Activated T-cell treated with anti-CD3 and anti-CD28 coated beads for 48 hours (primary cell): ENCODE results near the gene ZNF853.
"Not testable (repeated sequence)": the region's sequence is repeated elsewhere in the genome, so short reads cannot be mapped to it uniquely, and the experiment has no call there.

Experiments
- DNase-seq: peaks from one replicate; pipeline ENCODE4 v3.0.0-alpha.2; 2020; ENCODE audit warnings: low read depth

Gene ZNF853

GRCh38 chr7:6652446-6653011, 37.1 kb downstream of the ZNF853 start:
- DNase-seq, result no peak

DNA sequence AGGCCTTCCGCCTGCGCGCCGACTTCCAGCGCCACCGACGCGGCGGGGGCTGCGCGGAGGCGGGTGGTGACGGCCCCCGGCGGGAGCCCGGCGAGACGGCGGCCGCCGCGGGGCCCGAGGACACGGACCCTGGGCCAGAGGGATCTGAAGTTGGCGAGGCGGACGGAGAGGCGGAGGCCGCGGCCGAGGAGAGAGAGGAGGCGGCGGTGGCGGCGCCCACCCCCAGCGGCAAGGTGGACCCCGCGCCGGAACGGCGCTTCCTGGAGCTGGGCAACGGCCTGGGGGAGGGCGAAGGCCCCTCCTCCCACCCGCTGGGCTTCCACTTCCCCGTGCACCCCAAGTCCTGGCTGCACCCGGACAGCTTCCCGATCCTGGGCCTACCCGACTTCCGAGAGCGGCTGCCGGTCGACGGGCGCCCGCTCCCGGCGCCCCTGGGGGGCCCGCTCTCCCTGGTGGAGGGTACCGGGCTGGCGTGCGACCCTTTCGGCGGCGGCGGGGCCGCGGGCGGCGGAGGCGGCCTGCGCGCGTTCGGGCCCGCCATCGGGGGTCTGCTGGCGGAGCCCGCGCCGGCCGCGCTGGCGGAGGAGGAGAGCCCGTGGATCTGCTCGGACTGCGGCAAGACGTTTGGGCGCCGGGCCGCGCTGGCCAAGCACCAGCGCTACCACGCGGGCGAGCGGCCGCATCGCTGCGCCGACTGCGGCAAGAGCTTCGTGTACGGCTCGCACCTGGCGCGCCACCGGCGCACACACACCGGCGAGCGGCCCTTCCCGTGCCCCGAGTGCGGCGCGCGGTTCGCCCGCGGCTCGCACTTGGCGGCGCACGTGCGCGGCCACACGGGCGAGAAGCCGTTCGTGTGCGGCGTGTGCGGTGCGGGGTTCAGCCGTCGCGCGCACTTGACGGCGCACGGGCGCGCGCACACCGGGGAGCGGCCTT, 37.9 kb downstream of the ZNF853 start:
- no peak for DNase-seq

- DNase-seq, result no peak
Measured at GRCh38 chr7:6654113-6654841, 38.9 kb downstream of the ZNF853 start.

DNA sequence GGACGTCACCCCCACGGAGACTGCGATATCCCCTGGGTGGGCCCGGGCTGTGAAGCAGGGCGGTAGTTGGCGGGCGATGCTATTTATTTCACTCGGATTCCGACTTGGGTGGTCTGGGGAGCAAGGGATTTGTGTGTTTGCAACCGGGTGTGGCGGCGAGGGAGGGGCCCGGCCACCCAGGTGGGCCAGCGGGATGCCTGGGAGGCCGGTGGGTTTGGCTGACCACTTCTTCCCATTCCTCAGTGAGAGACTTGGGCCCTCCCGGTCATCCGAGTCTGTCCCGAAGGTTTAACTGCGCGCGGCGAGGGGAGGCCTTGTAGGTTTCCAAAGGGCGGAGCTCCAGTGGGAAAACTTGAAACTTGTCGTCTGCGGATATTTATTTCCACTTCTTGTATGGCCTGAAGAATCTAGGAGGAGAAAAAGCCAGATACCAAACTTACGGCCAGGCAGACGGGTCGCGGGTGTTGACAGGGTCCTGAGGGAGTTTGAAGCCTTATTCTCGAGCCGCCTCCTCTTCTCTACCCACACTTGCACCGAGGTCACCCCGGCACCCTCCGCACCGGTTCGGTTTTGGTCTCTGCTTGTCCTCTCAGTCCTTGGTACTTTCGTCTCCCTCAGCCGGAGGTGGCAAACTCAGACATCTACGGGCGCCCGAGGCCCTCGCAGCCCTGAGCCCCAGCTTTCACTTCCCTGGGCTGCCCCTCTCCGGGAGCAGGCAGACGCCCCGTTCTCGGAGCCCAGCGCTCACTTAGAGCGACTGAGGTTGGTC, 39.6 kb downstream of the ZNF853 start:
- no peak for DNase-seq

GRCh38 chr7:6655636-6656385, 40.4 kb downstream of the ZNF853 start:
- DNase-seq, result no peak

- no peak for DNase-seq
Measured at GRCh38 chr7:6656413-6656812, 41.0 kb downstream of the ZNF853 start.

- DNase-seq, result no peak
Measured at GRCh38 chr7:6658618-6659345, 43.4 kb downstream of the ZNF853 start.

GRCh38 chr7:6670851-6671250, 55.4 kb downstream of the ZNF853 start:
- DNase-seq, result not testable (repeated sequence)
